Pons (tissue), 1 donor: Measurements from ENCODE around the gene ADRB2.
"Not testable (repeated sequence)": the region's sequence is repeated elsewhere in the genome, so short reads cannot be mapped to it uniquely, and the experiment has no call there.

Experiments
- DNase-seq: peaks from one replicate; pipeline ENCODE4 v3.0.0-alpha.2; 2016; ENCODE audit warnings: low spot score

The ADRB2 gene

GRCh38 chr5:148856009-148856367 is 29.6 kb downstream of the ADRB2 start:
- DNase-seq = no peak

- DNase-seq = no peak
Measured at GRCh38 chr5:148856424-148856823, 30.0 kb downstream of the ADRB2 start.

GRCh38 chr5:148857474-148857873 is 31.1 kb downstream of the ADRB2 start:
- DNase-seq = no peak

- DNase-seq = no peak
Measured at GRCh38 chr5:148858106-148858505, 31.7 kb downstream of the ADRB2 start.

- no peak for DNase-seq
Measured at GRCh38 chr5:148858547-148858946, 32.1 kb downstream of the ADRB2 start.

- DNase-seq = no peak
Measured at GRCh38 chr5:148859703-148860102, 33.3 kb downstream of the ADRB2 start.

- no peak for DNase-seq
Measured at GRCh38 chr5:148860599-148860998, 34.2 kb downstream of the ADRB2 start.

- no peak for DNase-seq
Measured at GRCh38 chr5:148861088-148861487, 34.7 kb downstream of the ADRB2 start.

- DNase-seq = no peak
Measured at GRCh38 chr5:148861696-148862095, 35.3 kb downstream of the ADRB2 start.

GRCh38 chr5:148864113-148864841 is 37.9 kb downstream of the ADRB2 start:
- DNase-seq = no peak

GRCh38 chr5:148866024-148866423 is 39.6 kb downstream of the ADRB2 start:
- DNase-seq = no peak

- no peak for DNase-seq
Measured at GRCh38 chr5:148873120-148873519, 46.7 kb downstream of the ADRB2 start.

GRCh38 chr5:148873690-148874485 is 47.5 kb downstream of the ADRB2 start:
- DNase-seq = no peak

- no peak for DNase-seq
Measured at GRCh38 chr5:148875205-148875875, 48.9 kb downstream of the ADRB2 start.

GRCh38 chr5:148877436-148877835 is 51.0 kb downstream of the ADRB2 start:
- not testable (repeated sequence) for DNase-seq
